Caki2 (cell line): ENCODE data around the gene FUT7. TPM values are rescaled to one million over a fixed set of nuclear protein-coding genes. Genes with fewer than 3 reads are reported as not detected.
A peak's percentile ranks its signal among the peaks of the same experiment; 100 is the strongest.

Experiments used
- DNase-seq: peaks from one replicate; pipeline ENCODE4 v3.0.0-alpha.2; 2015; ENCODE audit warnings: low read depth
- in situ Hi-C: cut with HindIII; loops from 2 replicates; pipeline ENCODE4 v1.10.0; 2016; ENCODE audit warnings: low sequenced_read_pairs, low pct_unique_long_range_greater_than_20kb, mixed read lengths
- total RNA-seq: library from RNA; depleted of rRNA; stranded (reverse); fragments of >200 nt; shearing (Covaris generic); gene quantifications from 2 replicates; pipeline ENCODE4 v1.2.3, GENCODE V29; 2014; ENCODE audit warnings: low replicate concordance

Gene FUT7
- total RNA-seq, 1 experiment from 2014 or later, result not detected

- in situ Hi-C loops, result no loop called here
- no peak for DNase-seq
Observed at GRCh38 chr9:136997371-136997770, 34.5 kb downstream of the FUT7 start.

DNA sequence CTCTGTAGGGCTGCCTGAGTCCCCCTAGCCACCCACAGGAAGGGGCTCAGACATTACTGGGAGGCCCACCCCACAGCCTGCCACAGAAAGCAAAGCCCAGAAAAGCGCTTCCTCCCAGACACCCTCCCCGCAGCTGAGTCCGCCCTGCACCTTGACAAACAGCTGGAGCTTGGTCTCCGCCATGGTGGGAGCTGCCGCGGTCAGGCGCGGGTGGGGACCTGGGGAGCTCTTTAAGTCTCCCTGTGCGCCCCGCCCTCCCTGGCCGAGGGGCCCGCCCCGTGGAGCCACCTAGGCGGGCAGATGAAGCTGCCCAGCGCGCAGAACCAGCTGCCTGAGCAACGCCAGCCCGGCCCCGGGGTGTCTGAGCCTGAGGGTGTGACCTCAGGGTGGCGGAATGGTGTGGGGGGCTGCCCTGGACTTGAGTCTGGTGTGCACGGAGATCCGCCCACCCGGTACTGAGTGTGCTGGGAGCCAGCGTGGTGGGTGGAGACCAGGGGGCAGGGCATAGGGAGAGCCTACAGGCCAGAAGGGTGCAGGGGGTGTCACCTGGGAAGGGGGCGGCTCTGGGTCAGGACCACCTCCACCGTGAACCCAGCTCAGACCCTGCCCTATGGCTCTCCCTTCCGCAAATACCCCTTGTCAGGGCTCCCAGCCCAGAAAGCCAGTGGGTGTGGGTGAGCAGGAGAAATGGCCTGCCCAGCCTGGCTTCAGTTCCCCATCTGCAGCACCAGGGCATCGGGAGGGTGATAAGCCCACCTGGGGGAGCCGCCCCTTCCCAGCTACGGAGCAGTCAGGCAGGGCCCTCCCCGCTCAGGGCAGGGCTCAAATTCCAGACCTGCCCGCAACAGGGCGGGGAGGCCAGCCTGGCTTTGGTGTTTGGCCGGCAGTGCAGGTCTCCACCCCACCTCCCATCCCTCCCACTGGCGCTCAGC lies 35.3 kb downstream of the FUT7 start, which contains the start of gene CLIC3:
CLIC3 (minus strand) TSS at position 208 of the 932 bp plus-strand sequence; CDS start at position 183, 25 bp downstream.
- no peak for DNase-seq
- in situ Hi-C loops, result no loop called here

DNA sequence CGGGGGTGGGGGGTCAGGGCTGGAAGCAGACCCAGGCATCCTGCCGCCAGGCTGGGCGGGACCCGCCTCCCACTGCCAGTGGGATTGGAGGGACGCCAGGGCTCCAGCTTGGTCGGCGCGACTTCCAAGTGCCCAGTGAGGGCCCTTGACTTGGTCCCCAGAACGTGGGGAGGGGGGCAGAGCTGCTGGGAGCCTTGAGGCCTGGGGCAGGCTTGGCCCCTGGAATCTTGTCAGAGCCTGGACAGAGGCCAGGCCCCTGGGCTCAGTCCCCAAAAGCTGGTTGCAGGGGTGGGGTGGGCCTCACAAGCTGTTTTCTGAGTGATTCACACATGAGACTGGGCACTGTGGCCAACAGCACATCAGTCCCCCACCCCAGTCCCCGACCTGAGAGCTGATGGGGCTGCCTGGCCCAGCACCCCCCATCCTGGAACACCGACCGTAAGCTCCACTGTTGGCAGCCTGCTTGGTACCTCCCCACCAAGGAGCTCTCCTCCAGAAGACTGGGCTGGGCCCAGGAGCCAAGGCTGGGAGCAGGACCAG lies 36.0 kb downstream of the FUT7 start:
- in situ Hi-C loops, result no loop called here
- DNase-seq, result no peak

GRCh38 chr9:136995362-136995761 lies 36.5 kb downstream of the FUT7 start:
- DNase-seq, result no peak
- in situ Hi-C loops, result no loop called here

DNA sequence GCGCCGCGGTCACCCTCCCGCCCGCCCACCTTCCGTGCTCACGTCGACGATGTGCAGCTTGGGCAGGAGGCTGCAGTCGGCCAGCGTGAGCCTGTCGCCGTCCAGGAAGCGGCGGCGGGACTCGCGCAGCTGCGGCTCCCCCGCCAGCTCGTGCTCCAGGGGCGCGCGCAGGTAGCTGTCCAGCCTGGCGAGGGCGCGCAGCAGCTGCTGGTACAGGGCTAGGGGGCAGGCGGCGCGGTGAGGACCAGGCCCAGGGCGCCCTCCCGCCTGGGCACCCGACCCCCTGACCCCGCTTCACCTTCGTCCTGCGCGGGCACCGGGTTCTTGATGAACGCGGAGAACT lies 37.0 kb downstream of the FUT7 start:
- no peak for DNase-seq
- in situ Hi-C loops, result no loop called here

DNA sequence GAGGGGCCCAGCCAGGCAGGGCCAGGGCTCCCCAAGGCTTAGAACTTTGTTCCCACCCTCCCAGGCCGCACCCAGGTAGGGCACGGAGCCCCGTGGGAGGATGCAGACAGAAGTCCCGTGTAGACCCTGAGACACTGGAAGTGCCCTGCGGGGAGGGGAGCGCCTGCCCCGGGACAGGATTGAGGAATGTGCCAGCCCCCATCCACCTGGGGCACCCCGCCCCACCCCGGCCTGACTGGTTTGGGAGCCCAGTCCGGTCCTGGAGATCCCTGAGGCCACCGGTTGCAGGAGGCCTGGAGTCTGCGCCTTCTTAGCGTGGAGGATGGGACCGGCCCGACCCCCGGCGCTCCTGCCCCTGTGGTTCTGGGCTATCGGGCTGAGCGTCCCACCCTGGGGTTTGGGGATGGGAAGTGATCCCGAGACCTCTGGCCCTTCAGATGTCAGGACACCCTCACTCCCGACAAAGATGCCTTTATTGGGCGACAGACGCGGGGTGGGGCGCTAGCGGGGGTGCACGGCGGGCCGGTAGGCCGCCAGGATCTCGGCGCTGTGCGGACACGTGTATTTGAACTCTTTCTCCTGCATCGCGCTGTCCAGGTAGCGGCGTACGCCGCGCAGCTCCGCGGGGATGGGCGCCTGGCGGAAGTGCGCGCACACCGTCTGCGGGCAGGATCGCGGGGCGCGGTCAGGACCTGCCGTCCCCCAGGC lies 37.6 kb downstream of the FUT7 start:
- DNase-seq, result no peak
- in situ Hi-C loops, result no loop called here

- no peak for DNase-seq
- in situ Hi-C loops, result no loop called here
Observed at GRCh38 chr9:136992819-136993369, 39.0 kb downstream of the FUT7 start.

DNA sequence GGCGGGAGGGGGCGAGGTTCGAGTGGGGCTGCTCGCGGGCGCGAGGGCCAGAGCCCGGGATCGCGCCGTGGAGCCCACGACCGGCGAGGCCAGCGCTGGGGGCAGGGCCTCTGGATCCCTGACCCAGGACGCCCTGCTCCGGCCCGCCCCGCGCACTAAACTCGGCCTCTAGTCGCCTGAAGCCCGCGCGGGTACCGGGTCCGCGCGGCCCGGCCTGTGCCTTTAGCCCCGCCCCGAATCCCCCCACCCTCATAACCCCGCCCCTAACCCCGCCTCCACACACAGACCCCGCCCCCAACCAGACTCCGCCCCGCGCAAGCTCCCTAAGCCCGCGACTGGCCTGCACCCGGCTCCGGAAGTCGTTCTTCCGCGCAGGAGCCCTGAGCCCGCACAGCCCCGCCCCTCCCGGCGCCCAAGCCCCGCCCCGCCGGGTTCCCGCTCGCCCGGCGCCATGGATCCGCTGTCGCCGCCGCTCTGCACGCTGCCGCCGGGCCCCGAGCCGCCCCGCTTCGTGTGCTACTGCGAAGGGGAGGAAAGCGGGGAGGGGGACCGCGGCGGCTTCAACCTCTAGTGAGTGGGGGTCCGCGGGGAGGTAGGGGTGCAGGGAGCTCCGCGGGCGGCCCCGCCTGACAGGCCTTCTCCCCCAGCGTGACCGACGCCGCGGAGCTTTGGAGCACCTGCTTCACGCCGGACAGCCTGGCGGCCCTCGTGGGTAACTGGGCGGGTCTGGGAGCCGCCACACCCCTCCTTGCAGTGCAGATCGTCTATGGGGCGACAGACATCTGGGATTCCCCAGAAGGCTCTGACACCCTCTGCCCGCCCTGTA lies 39.7 kb downstream of the FUT7 start, which contains the start of gene PAXX:
PAXX (plus strand) TSS at position 430 of the 826 bp plus-strand sequence; CDS start at position 452, 22 bp downstream.
- DNase-seq, result peak; percentile 80
- in situ Hi-C loops, result no loop called here

DNA sequence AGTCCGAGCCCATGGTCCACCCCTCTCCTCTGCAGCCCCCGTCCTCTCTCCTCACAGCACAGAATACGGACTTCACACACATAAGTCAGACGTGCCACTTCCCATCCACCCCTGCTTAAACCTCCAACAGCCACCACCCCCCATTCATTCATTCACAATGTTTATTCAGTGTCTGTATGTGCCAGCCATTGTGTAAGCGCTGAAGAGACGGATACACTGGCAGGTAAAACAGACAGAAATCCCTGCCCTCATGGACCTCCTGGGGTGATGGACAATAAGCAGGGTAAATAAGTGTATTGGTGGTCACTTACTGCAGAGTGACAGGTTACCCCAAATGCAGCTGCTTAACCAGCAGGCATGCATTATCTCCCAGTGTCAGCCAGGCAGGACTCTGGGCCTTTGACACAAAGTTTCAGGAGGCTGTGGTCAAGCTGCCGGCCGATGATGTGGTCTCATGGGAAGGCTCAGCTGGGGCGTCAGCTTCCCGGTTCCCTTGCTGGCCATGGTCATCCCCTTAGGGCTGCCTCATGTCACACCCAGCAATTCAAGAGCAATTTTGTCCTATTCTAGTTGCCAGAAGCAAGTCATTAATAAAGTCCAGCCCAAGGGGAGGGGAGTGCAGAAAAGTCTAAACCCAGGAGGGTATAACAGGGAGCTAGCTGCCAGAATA lies 41.5 kb downstream of the FUT7 start:
- no peak for DNase-seq
- in situ Hi-C loops, result no loop called here

- in situ Hi-C loops, result no loop called here
- DNase-seq, result no peak
Observed at GRCh38 chr9:136988872-136989271, 43.0 kb downstream of the FUT7 start.

DNA sequence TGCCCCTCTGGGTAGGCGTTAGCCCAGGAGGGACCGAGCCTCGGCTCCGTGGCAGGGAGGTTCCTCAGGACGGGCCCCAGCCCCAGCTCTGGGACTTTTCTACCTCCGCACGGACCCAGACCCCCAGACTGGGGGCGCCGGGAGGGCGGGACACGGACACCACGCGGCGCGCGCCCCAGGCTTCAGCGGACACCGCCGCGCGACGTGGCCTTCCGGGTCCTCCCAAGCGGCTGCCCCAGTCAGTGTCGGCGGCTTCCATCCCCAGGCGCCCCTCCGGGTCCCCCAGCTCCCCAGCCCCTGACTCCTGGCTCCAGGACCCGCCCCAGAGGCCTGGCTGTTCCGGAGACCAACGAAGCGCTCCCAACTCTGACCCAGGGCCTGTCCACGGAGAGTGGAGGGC lies 46.0 kb downstream of the FUT7 start:
- in situ Hi-C loops, result no loop called here
- no peak for DNase-seq

GRCh38 chr9:136985027-136985602 lies 46.8 kb downstream of the FUT7 start:
- in situ Hi-C loops, result no loop called here
- DNase-seq, result no peak

GRCh38 chr9:136984464-136985026 lies 47.3 kb downstream of the FUT7 start:
- in situ Hi-C loops, result no loop called here
- no peak for DNase-seq

- in situ Hi-C loops, result no loop called here
- DNase-seq, result no peak
Observed at GRCh38 chr9:136983656-136984314, 48.1 kb downstream of the FUT7 start.

- DNase-seq, result no peak
- in situ Hi-C loops, result no loop called here
Observed at GRCh38 chr9:136983167-136983566, 48.7 kb downstream of the FUT7 start.

GRCh38 chr9:136982232-136983051 lies 49.4 kb downstream of the FUT7 start, which contains the start of gene LCNL1:
LCNL1 (plus strand) TSS chr9:136982993; CDS start chr9:136983587, 594 bp downstream.
- in situ Hi-C loops, result no loop called here
- DNase-seq, result no peak
